Neural cell (in vitro differentiated cells): ENCODE results near the gene CMTM6. TPM values are rescaled to one million over a fixed set of nuclear protein-coding genes. Genes with fewer than 3 reads are reported as not detected.

Source experiments
- H2AFZ ChIP-seq: fragments of 200-600, 300-800 bp; sonication (generic), shearing (Covaris generic); 2 replicates; pipeline ENCODE4 v1.6.0; 2014; ENCODE audit warnings: low read depth, mild to moderate bottlenecking, antibody characterized with exemption, low read length, moderate library complexity
- H3F3A ChIP-seq: fragments of 200-600 bp; shearing (Covaris generic); 2 replicates; pipeline ENCODE4 v1.6.1; 2016; ENCODE audit warnings: mild to moderate bottlenecking, moderate library complexity, mixed read lengths, antibody characterized with exemption, low read length; ENCODE audit not compliant: insufficient read depth, poor library complexity, severe bottlenecking
- H3K27ac ChIP-seq: fragments of 200-600, 300-800 bp; sonication (generic), shearing (Covaris generic); 2 replicates; pipeline ENCODE4 v1.5.1; 2014; ENCODE audit warnings: mild to moderate bottlenecking, low read length, moderate library complexity
- H3K27me3 ChIP-seq: fragments of 300-800, 200-600 bp; sonication (generic), shearing (Covaris generic); 2 replicates; pipeline ENCODE4 v1.6.0; 2014; ENCODE audit warnings: mild to moderate bottlenecking, low read depth, low read length, moderate library complexity; ENCODE audit not compliant: insufficient read depth
- H3K36me3 ChIP-seq: fragments of 300-800, 200-600 bp; sonication (generic), shearing (Covaris generic); 2 replicates; pipeline ENCODE4 v1.5.1; 2014; ENCODE audit warnings: mild to moderate bottlenecking, antibody characterized with exemption, low read length, moderate library complexity; ENCODE audit not compliant: insufficient read depth
- H3K4me2 ChIP-seq: fragments of 300-800, 200-600 bp; sonication (generic), shearing (Covaris generic); 2 replicates; pipeline ENCODE4 v1.6.0; 2014; ENCODE audit warnings: mild to moderate bottlenecking, low read length
- H3K4me3 ChIP-seq: fragments of 300-800, 200-600 bp; sonication (generic), shearing (Covaris generic); 2 replicates; pipeline ENCODE4 v1.5.1; 2014; ENCODE audit warnings: mild to moderate bottlenecking, low read length, moderate library complexity
- H3K79me2 ChIP-seq: fragments of 200-600 bp; shearing (Covaris generic); replicated peaks from 2 replicates; pipeline ENCODE4 v1.6.0; 2014; ENCODE audit warnings: mild to moderate bottlenecking, low read length, moderate library complexity; ENCODE audit not compliant: insufficient read depth
- H3K9ac ChIP-seq: fragments of 300-800, 200-600 bp; sonication (generic), shearing (Covaris generic); 2 replicates; pipeline ENCODE4 v1.6.1; 2016; ENCODE audit warnings: mild to moderate bottlenecking, low read length, mixed read lengths
- H3K9me2 ChIP-seq: fragments of 200-600 bp; shearing (Covaris generic); 2 replicates; pipeline ENCODE4 v1.6.1; 2016; ENCODE audit warnings: mild to moderate bottlenecking, low read length, mixed read lengths; ENCODE audit not compliant: insufficient read depth
- H3K9me3 ChIP-seq: fragments of 200-600, 300-800 bp; sonication (generic), shearing (Covaris generic); 2 replicates; pipeline ENCODE4 v1.6.1; 2016; ENCODE audit warnings: mild to moderate bottlenecking, mixed run types, low read length, moderate library complexity, mixed read lengths
- H4K20me1 ChIP-seq: fragments of 200-600 bp; shearing (Covaris generic); 2 replicates; pipeline ENCODE4 v1.6.1; 2016; ENCODE audit warnings: mild to moderate bottlenecking, mixed run types; ENCODE audit not compliant: insufficient read depth
- EP300 ChIP-seq: fragments of 450-650 bp; conservative IDR thresholded peaks from 2 replicates; pipeline ENCODE4 v1.6.1; 2014; ENCODE audit warnings: antibody characterized with exemption, mild to moderate bottlenecking, moderate library complexity; ENCODE audit not compliant: poor library complexity, severe bottlenecking
- EZH2 ChIP-seq: fragments of 200-600, 300-800 bp; shearing (Covaris generic), sonication (generic); IDR thresholded peaks from 2 replicates; pipeline ENCODE4 v1.6.1; 2014; ENCODE audit warnings: antibody characterized with exemption, low read length, borderline replicate concordance, mild to moderate bottlenecking; ENCODE audit not compliant: insufficient read depth, poor library complexity, severe bottlenecking
- MXI1 ChIP-seq: fragments of 450-650 bp; conservative IDR thresholded peaks from 2 replicates; pipeline ENCODE4 v1.6.1; 2014; ENCODE audit warnings: antibody characterized with exemption, mild to moderate bottlenecking; ENCODE audit not compliant: poor library complexity, severe bottlenecking
- POLR2AphosphoS5 ChIP-seq: IDR thresholded peaks from 2 replicates; pipeline ENCODE4 v1.6.1; 2012
- RAD21 ChIP-seq: fragments of 450-650 bp; conservative IDR thresholded peaks from 2 replicates; pipeline ENCODE4 v1.6.1; 2014; ENCODE audit warnings: antibody characterized with exemption, mild to moderate bottlenecking, moderate library complexity
- SMC3 ChIP-seq: fragments of 450-650 bp; conservative IDR thresholded peaks from 2 replicates; pipeline ENCODE4 v1.6.1; 2014; ENCODE audit warnings: antibody characterized with exemption, mild to moderate bottlenecking, moderate library complexity; ENCODE audit not compliant: poor library complexity
- TAF1 ChIP-seq: IDR thresholded peaks from 2 replicates; pipeline ENCODE4 v1.6.1; 2012; ENCODE audit warnings: low read depth
- polyA plus RNA-seq: library from polyadenylated mRNA; depleted of rRNA; stranded (reverse); fragments of >200 nt; gene quantifications from 2 replicates; pipeline ENCODE4 v1.2.3, GENCODE V29; 2014
- TF ChIP-seq, protein P1 (sequence below): fragments of 450-650 bp; IDR thresholded peaks from 2 replicates; pipeline ENCODE4 v1.5.1; 2014; ENCODE audit warnings: antibody characterized with exemption, mild to moderate bottlenecking, moderate library complexity; ENCODE audit not compliant: poor library complexity, severe bottlenecking
- TF ChIP-seq, protein P2 (sequence below): IDR thresholded peaks from 2 replicates; pipeline ENCODE4 v1.6.1; 2012; ENCODE audit warnings: borderline replicate concordance

The CMTM6 gene
- polyA plus RNA-seq, 1 donor from 2014 or later = 12.8 TPM

DNA sequence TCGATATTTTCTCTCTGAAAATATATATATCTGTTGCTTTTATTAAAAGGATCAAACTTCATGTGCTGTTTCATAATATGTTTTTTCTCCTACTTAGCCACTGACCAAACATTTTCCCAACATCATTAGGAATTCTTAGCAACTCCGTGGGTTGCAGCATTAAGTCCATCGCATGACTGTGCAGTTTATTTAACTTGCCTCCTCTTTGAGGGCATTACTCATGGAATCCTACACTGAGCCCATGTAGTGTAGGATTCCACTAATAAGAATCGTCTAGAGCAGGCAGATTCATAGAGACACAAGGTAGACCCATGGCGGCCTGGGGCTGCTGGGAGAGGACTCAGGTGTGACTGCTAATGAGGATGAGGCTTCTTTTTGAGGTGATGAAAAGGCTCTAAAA is 49.3 kb downstream of the CMTM6 start:
- TF ChIP-seq, protein P1, sequence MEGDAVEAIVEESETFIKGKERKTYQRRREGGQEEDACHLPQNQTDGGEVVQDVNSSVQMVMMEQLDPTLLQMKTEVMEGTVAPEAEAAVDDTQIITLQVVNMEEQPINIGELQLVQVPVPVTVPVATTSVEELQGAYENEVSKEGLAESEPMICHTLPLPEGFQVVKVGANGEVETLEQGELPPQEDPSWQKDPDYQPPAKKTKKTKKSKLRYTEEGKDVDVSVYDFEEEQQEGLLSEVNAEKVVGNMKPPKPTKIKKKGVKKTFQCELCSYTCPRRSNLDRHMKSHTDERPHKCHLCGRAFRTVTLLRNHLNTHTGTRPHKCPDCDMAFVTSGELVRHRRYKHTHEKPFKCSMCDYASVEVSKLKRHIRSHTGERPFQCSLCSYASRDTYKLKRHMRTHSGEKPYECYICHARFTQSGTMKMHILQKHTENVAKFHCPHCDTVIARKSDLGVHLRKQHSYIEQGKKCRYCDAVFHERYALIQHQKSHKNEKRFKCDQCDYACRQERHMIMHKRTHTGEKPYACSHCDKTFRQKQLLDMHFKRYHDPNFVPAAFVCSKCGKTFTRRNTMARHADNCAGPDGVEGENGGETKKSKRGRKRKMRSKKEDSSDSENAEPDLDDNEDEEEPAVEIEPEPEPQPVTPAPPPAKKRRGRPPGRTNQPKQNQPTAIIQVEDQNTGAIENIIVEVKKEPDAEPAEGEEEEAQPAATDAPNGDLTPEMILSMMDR = no peak
- H3K36me3 ChIP-seq = no peaks in the 10 kb centered on the region
- no peaks in the 10 kb centered on the region for H3F3A ChIP-seq
- no peaks in the 10 kb centered on the region for H4K20me1 ChIP-seq
- H3K9me3 ChIP-seq = no peaks in the 10 kb centered on the region
- no peaks in the 10 kb centered on the region for H3K9me2 ChIP-seq
- no peak overlapping the region for H3K27ac ChIP-seq
- H3K4me3 ChIP-seq = no peak overlapping the region
- H2AFZ ChIP-seq = no peak overlapping the region
- H3K4me2 ChIP-seq = no peak overlapping the region
- no peaks in the 10 kb centered on the region for H3K79me2 ChIP-seq
- H3K9ac ChIP-seq = no peak overlapping the region
- H3K27me3 ChIP-seq = no peaks in the 10 kb centered on the region

DNA sequence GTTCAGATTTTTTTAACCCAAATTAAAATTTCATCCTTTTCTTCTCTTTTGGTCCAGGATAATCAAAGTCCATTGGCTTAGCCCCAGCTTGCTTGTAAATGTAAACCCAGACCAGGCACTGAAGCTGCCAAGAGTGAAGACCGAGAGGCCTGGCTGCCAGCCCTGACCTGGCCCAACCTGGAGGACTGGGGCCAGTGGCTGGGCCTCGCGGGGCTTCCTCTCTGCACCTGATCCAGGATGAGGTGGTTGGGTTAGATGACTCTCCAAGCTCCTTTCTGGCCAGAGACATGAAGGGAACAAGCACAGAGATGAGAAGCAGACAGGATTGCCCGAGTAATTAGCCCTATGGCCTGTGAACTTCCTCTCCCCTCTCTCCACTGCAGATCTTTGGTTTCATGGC is 50.6 kb downstream of the CMTM6 start:
- TF ChIP-seq SMC3 (no peak), TAF1 (no peak), POLR2AphosphoS5 (no peak), EZH2 (no peak), EP300 (no peak), MXI1 (no peak), RAD21 (no peak)
- TF ChIP-seq, protein P2, sequence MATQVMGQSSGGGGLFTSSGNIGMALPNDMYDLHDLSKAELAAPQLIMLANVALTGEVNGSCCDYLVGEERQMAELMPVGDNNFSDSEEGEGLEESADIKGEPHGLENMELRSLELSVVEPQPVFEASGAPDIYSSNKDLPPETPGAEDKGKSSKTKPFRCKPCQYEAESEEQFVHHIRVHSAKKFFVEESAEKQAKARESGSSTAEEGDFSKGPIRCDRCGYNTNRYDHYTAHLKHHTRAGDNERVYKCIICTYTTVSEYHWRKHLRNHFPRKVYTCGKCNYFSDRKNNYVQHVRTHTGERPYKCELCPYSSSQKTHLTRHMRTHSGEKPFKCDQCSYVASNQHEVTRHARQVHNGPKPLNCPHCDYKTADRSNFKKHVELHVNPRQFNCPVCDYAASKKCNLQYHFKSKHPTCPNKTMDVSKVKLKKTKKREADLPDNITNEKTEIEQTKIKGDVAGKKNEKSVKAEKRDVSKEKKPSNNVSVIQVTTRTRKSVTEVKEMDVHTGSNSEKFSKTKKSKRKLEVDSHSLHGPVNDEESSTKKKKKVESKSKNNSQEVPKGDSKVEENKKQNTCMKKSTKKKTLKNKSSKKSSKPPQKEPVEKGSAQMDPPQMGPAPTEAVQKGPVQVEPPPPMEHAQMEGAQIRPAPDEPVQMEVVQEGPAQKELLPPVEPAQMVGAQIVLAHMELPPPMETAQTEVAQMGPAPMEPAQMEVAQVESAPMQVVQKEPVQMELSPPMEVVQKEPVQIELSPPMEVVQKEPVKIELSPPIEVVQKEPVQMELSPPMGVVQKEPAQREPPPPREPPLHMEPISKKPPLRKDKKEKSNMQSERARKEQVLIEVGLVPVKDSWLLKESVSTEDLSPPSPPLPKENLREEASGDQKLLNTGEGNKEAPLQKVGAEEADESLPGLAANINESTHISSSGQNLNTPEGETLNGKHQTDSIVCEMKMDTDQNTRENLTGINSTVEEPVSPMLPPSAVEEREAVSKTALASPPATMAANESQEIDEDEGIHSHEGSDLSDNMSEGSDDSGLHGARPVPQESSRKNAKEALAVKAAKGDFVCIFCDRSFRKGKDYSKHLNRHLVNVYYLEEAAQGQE = no peak
- TF ChIP-seq, protein P1 = no peak
- Histone ChIP-seq H3K27me3 (no peaks in the 10 kb centered on the region), H4K20me1 (no peaks in the 10 kb centered on the region), H3K36me3 (no peaks in the 10 kb centered on the region), H3K4me2 (no peak overlapping the region), H3K27ac (no peak overlapping the region), H2AFZ (no peak overlapping the region), H3K79me2 (no peaks in the 10 kb centered on the region), H3K9me2 (no peaks in the 10 kb centered on the region), H3F3A (no peaks in the 10 kb centered on the region), H3K9ac (no peak overlapping the region), H3K9me3 (no peaks in the 10 kb centered on the region), H3K4me3 (no peak overlapping the region)
